CD4-positive, alpha-beta T cell (primary cell): Measurements from ENCODE around the gene SEMA4B. TPM values are rescaled to one million over a fixed set of nuclear protein-coding genes. Genes with fewer than 3 reads are reported as not detected.
A peak's percentile ranks its signal among the peaks of the same experiment; 100 is the strongest.

Experiments
- ATAC-seq: fragments of 200-7000 bp; cut with Tn5 transposase; one replicate; pipeline ENCODE4 v1.10.0; 2022; ENCODE audit warnings: mild to moderate bottlenecking; ENCODE audit not compliant: poor library complexity
- CTCF ChIA-PET: fragments of 350-600 bp; sonication (Branson Sonifier 250); formaldehyde crosslinking; loops from one replicate; lab custom pipeline; 2021; ENCODE audit warnings: antibody characterized with exemption, inconsistent platforms; lab: Charles Lee
- POLR2A ChIA-PET: fragments of 350-600 bp; sonication (Branson Sonifier 250); formaldehyde crosslinking; loops from one replicate; lab custom pipeline; 2021; ENCODE audit warnings: antibody characterized with exemption, inconsistent platforms; lab: Charles Lee
- DNase-seq, 14 experiments: peaks; one replicate each; pipeline ENCODE4 v3.0.0-alpha.2; 2013 to 2020; ENCODE audit warnings: mixed read lengths in 2 of 14
- H3K27ac ChIP-seq, 2 donors: one replicate each; pipeline versions ENCODE4 v1.5.1 to v1.7.0; 2013; ENCODE audit warnings: low read length in 2 of 2, low read depth in 1 of 2, mild to moderate bottlenecking in 1 of 2
- H3K27me3 ChIP-seq, 2 experiments: 1 replicate in 1 of 2; 2 replicates in 1 of 2; pipeline versions ENCODE4 v1.6.1 to v1.7.0; 2013; ENCODE audit warnings: low read length in 2 of 2, control low read depth in 1 of 2, mild to moderate bottlenecking in 1 of 2, moderate library complexity in 1 of 2; ENCODE audit not compliant: insufficient read depth in 2 of 2, control insufficient read depth in 1 of 2
- H3K36me3 ChIP-seq: one replicate; pipeline ENCODE4 v1.6.1; 2013; ENCODE audit warnings: low read length, control low read depth; ENCODE audit not compliant: insufficient read depth
- H3K4me1 ChIP-seq: one replicate; pipeline ENCODE4 v1.6.1; 2013; ENCODE audit warnings: low read length, control low read depth; ENCODE audit not compliant: insufficient read depth
- H3K4me3 ChIP-seq: one replicate; pipeline ENCODE4 v1.5.1; 2013; ENCODE audit warnings: mild to moderate bottlenecking, low read length, moderate library complexity
- H3K9me3 ChIP-seq, 2 experiments: 1 replicate in 1 of 2; 2 replicates in 1 of 2; pipeline versions ENCODE4 v1.6.1 to v1.7.0; 2013; ENCODE audit warnings: low read length in 2 of 2, mild to moderate bottlenecking in 2 of 2, control low read depth in 1 of 2, moderate library complexity in 1 of 2; ENCODE audit not compliant: control insufficient read depth in 1 of 2, insufficient read depth in 1 of 2
- H3K27ac Mint-ChIP-seq: one replicate; pipeline ENCODE4 v1.8.0; 2020; ENCODE audit warnings: mixed read lengths
- H3K27me3 Mint-ChIP-seq: one replicate; pipeline ENCODE4 v1.8.0; 2021; ENCODE audit warnings: mixed read lengths
- H3K36me3 Mint-ChIP-seq: one replicate; pipeline ENCODE4 v1.8.0; 2021; ENCODE audit warnings: low read depth, mixed read lengths
- H3K4me1 Mint-ChIP-seq: one replicate; pipeline ENCODE4 v1.8.0; 2021; ENCODE audit warnings: low read depth, mixed read lengths
- H3K4me3 Mint-ChIP-seq: one replicate; pipeline ENCODE4 v1.8.0; 2020; ENCODE audit warnings: mild to moderate bottlenecking, mixed read lengths
- H3K9me3 Mint-ChIP-seq: one replicate; pipeline ENCODE4 v1.8.0; 2020; ENCODE audit warnings: mixed read lengths
- intact Hi-C, 2 experiments: fragments of 100-400 bp; cut with DNase I in 1 of 2; cut with micrococcal nuclease in 1 of 2; formaldehyde crosslinking; loops; one replicate each; pipeline versions ENCODE4 v1.15.1 to v1.9.0; 2023 to 2025; cut with DNase I, micrococcal nuclease
- total RNA-seq, 174 experiments: library from RNA in 2 of 174; stranded (reverse) in 2 of 174; gene quantifications; one replicate each; pipeline ENCODE4 v1.2.3 and lab custom pipeline; 2021 to 2026
- TF ChIP-seq, protein P1 (sequence below): fragments of 200-600 bp; IDR thresholded peaks from one replicate; pipeline ENCODE4 v1.8.0; 2022; ENCODE audit warnings: antibody characterized with exemption, mild to moderate bottlenecking

SEMA4B gene
- total RNA-seq, 2 experiments from 2014 or later: 8.0 to 9.5 TPM

GRCh38 chr15:90231028-90232017 lies 30.2 kb downstream of the SEMA4B start:
- H3K4me1 ChIP-seq: peaks cover 67% of the 10 kb centered on the region
- H3K9me3 Mint-ChIP-seq: no peaks in the 10 kb centered on the region

DNA sequence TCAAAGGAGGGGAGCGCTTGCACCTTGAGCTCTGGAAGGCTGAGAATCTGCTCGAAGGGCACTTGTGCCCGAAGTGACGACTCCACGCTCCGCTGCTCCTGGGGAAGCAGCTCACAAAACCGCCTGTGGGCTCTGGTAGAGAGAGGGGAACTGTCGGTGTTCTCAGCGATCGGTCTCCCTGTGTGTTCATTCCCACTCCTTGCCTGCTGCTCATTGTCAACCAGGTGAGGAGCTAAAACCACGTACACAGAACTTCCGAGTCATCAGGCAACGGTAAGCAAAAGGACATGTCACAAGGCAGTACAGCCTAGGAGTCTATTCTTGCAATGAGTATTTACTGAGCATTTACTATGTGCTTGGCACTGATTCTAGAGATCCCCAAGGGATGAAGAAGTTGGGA lies 31.1 kb downstream of the SEMA4B start:
- TF ChIP-seq, protein P1, sequence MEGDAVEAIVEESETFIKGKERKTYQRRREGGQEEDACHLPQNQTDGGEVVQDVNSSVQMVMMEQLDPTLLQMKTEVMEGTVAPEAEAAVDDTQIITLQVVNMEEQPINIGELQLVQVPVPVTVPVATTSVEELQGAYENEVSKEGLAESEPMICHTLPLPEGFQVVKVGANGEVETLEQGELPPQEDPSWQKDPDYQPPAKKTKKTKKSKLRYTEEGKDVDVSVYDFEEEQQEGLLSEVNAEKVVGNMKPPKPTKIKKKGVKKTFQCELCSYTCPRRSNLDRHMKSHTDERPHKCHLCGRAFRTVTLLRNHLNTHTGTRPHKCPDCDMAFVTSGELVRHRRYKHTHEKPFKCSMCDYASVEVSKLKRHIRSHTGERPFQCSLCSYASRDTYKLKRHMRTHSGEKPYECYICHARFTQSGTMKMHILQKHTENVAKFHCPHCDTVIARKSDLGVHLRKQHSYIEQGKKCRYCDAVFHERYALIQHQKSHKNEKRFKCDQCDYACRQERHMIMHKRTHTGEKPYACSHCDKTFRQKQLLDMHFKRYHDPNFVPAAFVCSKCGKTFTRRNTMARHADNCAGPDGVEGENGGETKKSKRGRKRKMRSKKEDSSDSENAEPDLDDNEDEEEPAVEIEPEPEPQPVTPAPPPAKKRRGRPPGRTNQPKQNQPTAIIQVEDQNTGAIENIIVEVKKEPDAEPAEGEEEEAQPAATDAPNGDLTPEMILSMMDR: no peak
- H3K27ac Mint-ChIP-seq: peak overlapping the region; percentile 99
- Histone ChIP-seq H3K4me1 (peaks cover 67% of the 10 kb centered on the region), H3K9me3 (no peaks in the 10 kb centered on the region), H3K36me3 (peaks cover 42% of the 10 kb centered on the region), H3K27me3 (no peaks in the 10 kb centered on the region), H3K27ac (peak overlapping the region; percentile 97 to 99), H3K4me3 (peak overlapping the region; percentile 89)
- ChIA-PET POLR2A (interaction anchor here (1.0 to 5.1 kb wide), 11 partner anchors 9 to 308 kb away, joined by 3 to 97 read pairs (median 16); partner anchors contain the start of genes IDH2, IQGAP1, NGRN and SEMA4B), CTCF (interaction anchor here (0.6 to 1.8 kb wide), 3 partner anchors 11 to 817 kb away, joined by 3 to 4 read pairs (median 3); no protein-coding TSS in a partner anchor)
- H3K9me3 Mint-ChIP-seq: no peaks in the 10 kb centered on the region
- H3K4me1 Mint-ChIP-seq: peaks cover 56% of the 10 kb centered on the region
- H3K36me3 Mint-ChIP-seq: peaks cover 61% of the 10 kb centered on the region
- ATAC-seq (no peak), DNase-seq (peak in 1 of 14 experiments; percentile 20)
- intact Hi-C loops: loop anchor here (5.0 to 10.0 kb wide), 5 partner anchors 40 to 337 kb away; partner anchors contain the start of genes AP3S2 (in 1 of the 2), IDH2 (in 1 of the 2) and IQGAP1 (in 1 of the 2)
- H3K27me3 Mint-ChIP-seq: no peaks in the 10 kb centered on the region
- H3K4me3 Mint-ChIP-seq: peak overlapping the region; percentile 93

More at GRCh38 chr15:90231028-90232017, 30.2 kb downstream of the SEMA4B start:
- peaks cover 57% of the 10 kb centered on the region for H3K36me3 Mint-ChIP-seq
- peak; percentile 69 for ATAC-seq
- peaks cover 56% of the 10 kb centered on the region for H3K4me1 Mint-ChIP-seq
- TF ChIP-seq, protein P1: no peak
- Histone ChIP-seq H3K36me3 (peaks cover 45% of the 10 kb centered on the region), H3K27ac (peak overlapping the region; percentile 97 to 99), H3K27me3 (no peaks in the 10 kb centered on the region), H3K4me3 (peak overlapping the region; percentile 89), H3K9me3 (no peaks in the 10 kb centered on the region)
- H3K27me3 Mint-ChIP-seq: no peaks in the 10 kb centered on the region
- intact Hi-C loops: loop anchor here (2.0 to 10.0 kb wide), 6 partner anchors 33 to 337 kb away; partner anchors contain the start of genes AP3S2 (in 1 of the 2), IDH2 (in 1 of the 2), IQGAP1 (in 1 of the 2) and NGRN (in 1 of the 2)
- ChIA-PET POLR2A (interaction anchor here (0.7 to 5.1 kb wide), 14 partner anchors 10 to 704 kb away, joined by 3 to 97 read pairs (median 8); partner anchors contain the start of genes HDDC3, IDH2, IQGAP1 and NGRN), CTCF (interaction anchor here (0.9 to 1.8 kb wide), 4 partner anchors 10 to 88 kb away, joined by 3 to 4 read pairs (median 4); partner anchors contain the start of gene NGRN)
- peak overlapping the region; percentile 99 for H3K27ac Mint-ChIP-seq
- peak; percentile 69 to 96 (median 81) for DNase-seq
- peak overlapping the region; percentile 93 for H3K4me3 Mint-ChIP-seq

GRCh38 chr15:90232941-90233386 lies 31.8 kb downstream of the SEMA4B start:
- intact Hi-C loops: loop anchor here (5.0 to 10.0 kb wide), 5 partner anchors 41 to 338 kb away; partner anchors contain the start of genes AP3S2 (in 1 of the 2), IDH2 (in 1 of the 2) and IQGAP1 (in 1 of the 2)
- Mint-ChIP-seq H3K27me3 (no peaks in the 10 kb centered on the region), H3K9me3 (no peaks in the 10 kb centered on the region), H3K27ac (peak overlapping the region; percentile 99), H3K4me1 (peaks cover 56% of the 10 kb centered on the region), H3K4me3 (peak overlapping the region; percentile 93), H3K36me3 (peaks cover 61% of the 10 kb centered on the region)
- ChIA-PET POLR2A (interaction anchor here (0.7 to 5.1 kb wide), 18 partner anchors 11 to 699 kb away, joined by 4 to 97 read pairs (median 10); partner anchors contain the start of genes AP3S2, HDDC3, IDH2 and IQGAP1), CTCF (interaction anchor here (0.8 to 1.6 kb wide), 6 partner anchors 12 to 699 kb away, joined by 3 to 7 read pairs (median 4); partner anchors contain the start of genes HDDC3 and NGRN)
- no peaks in the 10 kb centered on the region for H3K27me3 ChIP-seq
- TF ChIP-seq, protein P1: peak; percentile 34
- ATAC-seq (no peak), DNase-seq (no peak)
- H3K4me1 ChIP-seq: peaks cover 65% of the 10 kb centered on the region
- peak overlapping the region; percentile 89 for H3K4me3 ChIP-seq
- H3K27ac ChIP-seq: peak overlapping the region; percentile 97 to 99
- H3K36me3 ChIP-seq: peaks cover 41% of the 10 kb centered on the region
- H3K9me3 ChIP-seq: no peaks in the 10 kb centered on the region
